Measurements from ENCODE around the gene WASF3.

DNA sequence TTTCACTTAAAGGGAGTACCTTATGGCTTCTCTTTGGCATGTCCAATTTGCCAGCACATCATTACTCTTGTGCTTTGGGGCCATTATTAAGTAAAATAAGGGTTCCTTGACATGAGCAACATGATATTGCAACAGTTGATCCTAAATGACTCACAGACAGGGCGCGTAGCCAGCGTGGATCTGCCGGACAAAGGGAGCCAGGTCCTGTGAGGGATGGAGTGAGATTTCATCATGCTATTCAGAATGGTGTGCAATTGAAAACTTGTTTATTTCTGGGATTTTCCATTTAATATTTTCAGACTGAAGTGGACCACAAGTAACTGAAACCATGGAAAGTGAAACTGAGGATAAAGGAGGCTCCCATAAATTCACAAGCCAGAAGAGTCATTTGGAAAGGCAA lies 48.6 kb upstream of the WASF3 start:
- TF ChIP-seq, protein P1, sequence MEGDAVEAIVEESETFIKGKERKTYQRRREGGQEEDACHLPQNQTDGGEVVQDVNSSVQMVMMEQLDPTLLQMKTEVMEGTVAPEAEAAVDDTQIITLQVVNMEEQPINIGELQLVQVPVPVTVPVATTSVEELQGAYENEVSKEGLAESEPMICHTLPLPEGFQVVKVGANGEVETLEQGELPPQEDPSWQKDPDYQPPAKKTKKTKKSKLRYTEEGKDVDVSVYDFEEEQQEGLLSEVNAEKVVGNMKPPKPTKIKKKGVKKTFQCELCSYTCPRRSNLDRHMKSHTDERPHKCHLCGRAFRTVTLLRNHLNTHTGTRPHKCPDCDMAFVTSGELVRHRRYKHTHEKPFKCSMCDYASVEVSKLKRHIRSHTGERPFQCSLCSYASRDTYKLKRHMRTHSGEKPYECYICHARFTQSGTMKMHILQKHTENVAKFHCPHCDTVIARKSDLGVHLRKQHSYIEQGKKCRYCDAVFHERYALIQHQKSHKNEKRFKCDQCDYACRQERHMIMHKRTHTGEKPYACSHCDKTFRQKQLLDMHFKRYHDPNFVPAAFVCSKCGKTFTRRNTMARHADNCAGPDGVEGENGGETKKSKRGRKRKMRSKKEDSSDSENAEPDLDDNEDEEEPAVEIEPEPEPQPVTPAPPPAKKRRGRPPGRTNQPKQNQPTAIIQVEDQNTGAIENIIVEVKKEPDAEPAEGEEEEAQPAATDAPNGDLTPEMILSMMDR (conservative IDR thresholded peaks at IDR 0.05 in 1 of 2, IDR thresholded peaks at IDR 0.05 in 1 of 2; ENCODE audit: extremely low read depth in 1 of 2, insufficient read depth in 1 of 2, low read depth in 1 of 2, low read length in 2 of 2): no peak
- no peak for TF ChIP-seq EZH2 (IDR thresholded peaks at IDR 0.05; ENCODE audit: borderline replicate concordance, low read length)

All from mammary epithelial cell (primary cell).